G401.6 (cell line): Measurements from ENCODE around the gene RMND1.
"Not testable (repeated sequence)": the region's sequence is repeated elsewhere in the genome, so short reads cannot be mapped to it uniquely, and the experiment has no call there.

Source experiments
- FAIRE-seq: peaks from 2 replicates; lab custom pipeline; 2012; peaks lifted over from hg19 to GRCh38; lab: Jason Lieb, UNC

Gene RMND1

DNA sequence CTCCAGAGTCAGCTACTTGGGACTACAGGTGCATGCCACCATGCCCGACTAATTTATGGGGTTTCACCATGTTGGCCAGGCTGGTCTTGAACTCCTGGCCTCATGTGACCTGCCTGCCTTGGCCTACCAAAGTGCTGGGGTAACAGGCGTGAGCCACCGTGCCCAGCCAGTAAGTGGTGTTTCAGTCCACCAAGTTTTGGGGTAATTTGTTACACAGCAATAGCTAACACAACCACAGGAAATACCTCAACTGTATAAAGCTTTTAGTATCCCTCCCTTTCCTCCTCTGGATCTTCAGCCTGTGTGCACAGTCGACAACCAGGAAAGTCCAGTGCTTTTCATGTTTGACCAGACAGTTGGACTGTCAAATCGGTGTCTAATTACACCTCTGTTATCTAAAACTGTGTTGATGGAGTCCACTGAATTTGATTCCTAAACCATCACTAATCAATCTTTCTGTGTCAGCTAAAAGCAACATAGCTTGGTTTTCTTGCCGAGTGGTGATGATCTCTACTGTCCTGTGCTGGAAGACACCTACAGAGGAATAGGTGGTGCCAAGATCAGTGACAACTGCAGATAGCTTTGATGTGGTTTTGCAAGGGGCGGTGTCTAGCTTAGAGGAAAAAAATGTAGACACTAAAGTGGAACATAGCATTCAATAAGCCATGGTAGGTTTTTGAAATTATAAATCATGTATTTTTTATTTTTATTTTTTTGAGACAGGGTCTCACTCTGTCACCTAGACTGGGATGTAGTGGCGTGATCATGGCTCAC is 38.4 kb downstream of the RMND1 start:
- FAIRE-seq = no peak

DNA sequence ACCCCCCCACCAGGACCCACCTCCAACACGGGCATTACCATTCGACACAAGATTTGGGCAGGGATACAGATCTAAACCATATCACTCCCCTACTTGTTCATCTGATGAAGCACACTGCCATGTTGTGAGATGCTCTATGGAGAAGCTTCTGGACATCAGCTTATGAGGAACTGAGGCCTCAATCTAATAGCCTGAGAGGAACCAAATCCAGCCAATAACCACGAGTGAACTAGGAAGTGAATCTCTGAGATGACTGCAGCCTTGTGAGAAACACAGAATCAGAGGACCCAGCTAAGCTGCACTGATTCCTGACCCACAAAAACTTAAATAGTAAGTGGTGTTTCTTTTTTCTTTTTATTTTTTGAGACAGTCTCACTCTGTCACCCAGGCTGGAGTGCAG is 39.0 kb downstream of the RMND1 start:
- no peak for FAIRE-seq

DNA sequence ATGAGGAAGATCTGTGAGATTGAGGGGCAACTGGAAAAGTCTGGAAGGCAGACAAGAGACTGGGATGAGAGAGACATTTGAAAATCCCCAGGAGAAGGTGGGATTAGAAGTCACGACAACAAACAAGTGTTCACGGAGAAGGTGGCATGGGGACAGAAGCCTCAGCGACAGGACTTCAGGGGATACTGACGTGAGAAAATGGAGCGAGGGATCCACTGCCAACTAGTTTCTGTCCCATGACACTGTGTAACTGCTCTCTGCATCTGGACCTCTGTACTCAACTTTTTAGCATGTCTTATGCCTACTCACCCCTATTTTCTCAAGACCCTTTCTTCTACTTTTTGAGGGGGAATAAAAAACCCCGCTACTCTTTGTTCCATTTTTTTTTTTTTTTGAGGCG is 42.2 kb downstream of the RMND1 start:
- FAIRE-seq = no peak

DNA sequence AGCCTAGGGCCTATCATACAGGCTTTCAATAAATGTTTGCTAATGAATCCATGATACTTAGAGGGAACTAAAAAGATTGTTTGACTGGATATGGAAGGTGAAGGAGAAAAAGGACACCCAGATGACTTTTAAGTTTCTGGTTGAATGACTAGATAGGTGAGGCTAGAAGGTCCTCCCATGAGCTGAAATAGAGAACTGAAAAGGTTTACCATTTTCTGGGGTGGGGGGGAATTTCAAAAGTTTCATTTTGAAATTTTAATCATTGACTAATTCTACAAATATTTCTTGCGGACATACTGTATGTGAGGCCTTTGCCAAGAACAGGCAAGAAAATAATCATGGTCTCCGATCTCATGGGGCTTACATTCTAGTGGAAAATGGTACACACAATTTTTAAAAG is 42.7 kb downstream of the RMND1 start:
- no peak for FAIRE-seq

DNA sequence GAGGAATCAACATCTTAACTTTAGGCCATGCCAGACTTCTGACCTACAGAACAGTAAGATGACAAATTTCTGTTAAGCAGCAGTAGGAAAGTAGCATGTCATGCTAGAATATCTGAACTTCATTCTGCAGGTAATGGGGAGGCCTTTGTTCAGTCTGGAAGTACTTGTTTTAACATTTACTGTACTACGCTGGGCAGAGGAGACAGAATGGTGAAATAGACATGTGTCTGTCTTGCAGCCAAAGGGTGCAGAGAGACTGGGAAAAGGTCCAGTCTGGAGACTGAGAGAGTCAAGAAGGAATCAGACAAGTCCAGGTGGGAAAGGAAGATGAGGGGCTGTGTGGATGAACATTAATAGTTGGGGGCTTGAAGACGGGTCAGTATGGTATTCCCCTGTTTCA is 43.1 kb downstream of the RMND1 start:
- FAIRE-seq = no peak

DNA sequence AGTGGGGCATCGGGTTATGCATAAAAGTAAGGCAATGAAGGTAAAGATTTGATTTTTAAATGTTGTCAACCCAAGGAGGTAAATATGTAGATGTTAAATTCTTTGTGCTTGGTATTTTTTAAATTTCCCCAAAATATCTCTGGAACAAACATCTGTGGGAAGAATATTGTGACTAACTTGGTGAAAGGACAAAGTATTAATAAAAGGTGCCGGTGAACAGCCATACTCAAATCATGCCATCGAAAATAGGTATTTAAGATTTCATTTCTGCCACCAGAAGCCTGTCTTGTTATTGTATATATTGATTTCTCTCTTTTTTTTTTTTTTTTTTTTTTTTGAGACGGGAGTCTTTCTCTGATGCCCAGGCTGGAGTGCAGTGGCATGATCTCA is 48.0 kb downstream of the RMND1 start:
- no peak for FAIRE-seq

DNA sequence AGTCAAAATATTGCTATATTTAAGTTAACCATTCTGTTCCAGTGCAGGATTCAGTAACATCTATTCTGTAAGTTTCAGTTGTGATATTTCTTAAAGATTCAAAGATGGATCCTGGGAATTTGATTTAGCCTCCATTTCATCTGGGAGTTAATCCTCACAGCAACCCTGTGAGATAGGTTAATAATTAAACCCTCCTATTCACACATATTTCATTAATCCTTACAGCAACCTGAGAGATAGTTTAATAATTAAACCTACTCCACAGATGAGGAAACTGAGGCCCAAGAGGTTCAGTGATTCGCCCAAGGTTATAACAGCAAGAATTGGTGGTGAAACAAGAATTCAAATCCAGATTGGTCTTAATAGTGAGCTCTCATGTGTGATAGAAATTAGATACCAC is 49.7 kb downstream of the RMND1 start:
- no peak for FAIRE-seq

DNA sequence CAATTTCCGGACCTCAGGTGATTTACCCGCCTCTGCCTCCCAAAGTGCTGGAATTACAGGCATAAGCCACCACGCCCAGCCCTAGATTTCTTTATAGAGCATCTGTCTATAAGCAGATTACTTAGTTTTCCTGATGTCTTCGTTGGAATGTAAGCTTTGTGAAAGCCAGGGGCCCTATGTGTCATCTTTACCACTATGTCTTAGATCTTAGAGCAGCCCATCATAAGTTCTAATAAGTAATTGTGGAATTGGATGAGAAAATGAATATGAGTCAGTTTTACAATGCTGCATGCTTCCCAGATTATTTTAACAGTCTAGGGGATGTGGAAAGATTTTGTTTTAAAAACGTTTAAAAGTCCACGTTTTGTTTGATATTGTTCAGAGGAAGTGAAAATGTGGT is 51.5 kb downstream of the RMND1 start:
- no peak for FAIRE-seq

DNA sequence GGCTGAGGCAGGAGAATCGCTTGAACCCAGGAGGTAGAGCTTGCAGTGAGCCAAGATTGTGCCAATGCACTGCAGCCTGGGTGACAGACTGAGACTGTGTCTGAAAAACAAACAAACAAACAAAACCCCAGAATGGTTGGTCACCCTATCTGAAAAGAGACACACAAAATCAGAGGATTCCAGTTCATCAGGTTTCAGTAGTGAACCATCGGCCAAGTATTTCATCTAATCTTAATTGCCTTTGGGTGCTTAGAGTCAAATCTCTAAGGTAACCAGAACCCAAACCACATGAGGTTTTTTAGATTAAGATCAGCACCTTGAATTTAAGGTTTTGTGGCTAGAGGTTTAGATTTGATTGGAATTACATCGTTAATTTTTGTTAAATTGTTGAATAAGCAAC is 52.2 kb downstream of the RMND1 start:
- no peak for FAIRE-seq

DNA sequence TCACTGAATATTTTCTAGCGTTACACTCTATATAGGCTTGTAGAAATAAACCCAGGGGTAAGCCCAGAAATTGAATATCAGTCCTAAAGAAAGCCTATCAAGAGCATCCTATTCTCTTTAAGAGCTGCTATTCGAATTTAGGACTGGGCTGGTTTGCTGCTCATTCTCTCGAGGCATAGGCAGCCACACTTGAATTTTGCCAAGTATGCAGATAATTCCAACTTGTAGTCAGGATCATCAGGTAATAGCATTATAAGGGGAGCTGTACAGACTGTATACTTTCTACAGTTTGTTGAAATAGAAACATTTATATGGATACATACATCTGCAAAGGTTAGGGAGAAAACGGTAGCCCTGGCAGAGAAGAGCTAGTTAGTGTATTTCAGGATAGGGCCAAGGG is 58.5 kb downstream of the RMND1 start:
- FAIRE-seq = no peak

DNA sequence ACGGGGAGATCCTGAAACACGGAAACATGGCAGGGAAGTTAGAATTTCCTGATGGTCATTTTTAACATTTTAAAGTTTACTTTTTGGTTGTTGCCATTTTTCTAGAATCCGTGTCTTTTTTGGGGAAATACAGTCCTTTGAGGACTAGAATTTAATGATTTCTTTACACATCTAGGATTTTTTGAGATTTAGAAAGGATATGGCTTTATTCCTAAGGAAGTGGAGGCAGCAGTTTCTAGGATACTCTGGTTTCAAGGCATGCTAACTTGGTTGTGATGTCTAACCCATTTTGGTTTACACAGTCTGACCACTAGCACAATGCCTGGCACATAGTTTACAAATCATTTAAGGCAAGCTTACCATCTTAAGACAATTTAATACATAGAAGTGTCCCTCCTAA is 59.5 kb downstream of the RMND1 start:
- no peak for FAIRE-seq

DNA sequence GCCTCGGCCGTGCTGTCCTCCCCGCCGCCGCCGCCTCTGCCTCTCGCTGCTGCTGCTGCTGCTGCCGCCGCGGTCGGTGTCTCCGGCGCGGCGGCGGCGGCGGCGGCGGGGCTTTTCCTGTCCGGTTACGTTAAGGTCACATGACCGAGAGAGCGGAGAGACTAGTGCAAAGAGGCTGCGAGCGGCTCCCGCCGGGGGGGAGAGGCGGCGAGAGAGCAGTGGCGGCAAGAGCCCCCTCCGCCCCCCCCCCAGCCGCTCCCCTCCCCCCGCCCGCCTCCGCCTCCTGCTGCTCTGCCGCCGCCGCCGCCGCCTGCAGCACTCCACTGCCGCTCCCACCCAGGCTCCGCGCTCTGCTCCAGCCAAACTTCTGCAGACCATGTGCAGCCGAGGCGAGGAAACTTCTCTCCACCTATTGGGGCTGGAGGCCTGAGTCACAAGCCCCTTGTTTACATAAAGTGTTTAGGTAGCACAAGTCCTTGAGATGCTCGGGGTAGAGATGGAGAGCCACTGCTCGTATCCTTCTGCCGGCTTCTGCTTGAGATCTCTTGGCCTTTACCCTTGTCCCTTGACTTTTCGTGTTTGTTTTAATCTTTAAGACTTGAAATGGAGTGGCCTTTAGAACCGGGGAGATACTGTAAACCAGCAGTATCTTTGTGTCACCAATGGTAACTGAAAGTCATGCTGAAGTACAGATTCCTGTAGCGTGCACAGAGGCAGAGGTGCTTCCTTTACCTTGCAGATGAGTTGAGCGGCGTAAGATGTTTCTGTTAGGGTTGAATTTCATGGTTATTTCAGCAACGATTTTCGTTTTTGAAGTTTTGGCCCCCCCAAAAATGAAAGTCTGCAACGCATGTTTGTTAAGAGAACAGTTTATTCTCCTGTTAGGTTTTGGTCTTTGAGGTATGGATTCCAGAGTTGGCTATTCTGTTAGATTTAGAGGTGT is 60.2 kb downstream of the RMND1 start, which contains the start of gene ZBTB2:
Gene ZBTB2 (minus strand): TSS at position 89 of the 943 bp plus-strand sequence. CDS start 17,922 bp downstream, outside the sequence.
- no peak for FAIRE-seq

DNA sequence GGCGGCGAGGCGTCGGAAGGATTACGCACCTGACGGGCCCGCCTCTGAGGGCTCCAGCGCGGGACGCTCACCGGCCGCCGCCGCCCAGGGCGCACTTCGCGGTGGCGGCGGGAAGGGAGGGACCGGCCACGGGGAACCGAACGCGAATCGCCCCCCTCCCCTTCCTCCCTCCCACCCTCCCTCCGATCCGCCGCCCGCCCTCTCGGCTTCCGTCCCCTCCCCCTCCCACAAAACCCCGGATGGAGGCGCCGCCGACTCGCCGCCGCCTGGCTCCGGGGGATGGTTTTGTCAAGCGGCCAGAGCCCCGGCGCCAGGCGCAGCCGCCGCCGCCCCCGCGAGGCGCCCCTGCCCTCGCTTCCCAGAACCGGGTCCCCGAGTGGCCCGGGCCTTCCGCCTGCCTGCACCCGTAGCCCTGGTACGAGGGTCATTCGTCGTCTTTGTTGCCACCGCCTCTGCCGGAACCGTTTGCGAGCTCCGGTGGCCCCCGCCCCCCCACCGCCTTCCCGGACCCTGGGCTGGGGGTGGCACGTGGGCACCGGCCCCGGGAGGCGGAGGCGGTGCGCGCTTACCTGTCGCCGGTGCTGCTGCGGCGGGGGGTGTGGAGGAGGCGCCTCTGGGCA is 61.0 kb downstream of the RMND1 start:
- FAIRE-seq = no peak

DNA sequence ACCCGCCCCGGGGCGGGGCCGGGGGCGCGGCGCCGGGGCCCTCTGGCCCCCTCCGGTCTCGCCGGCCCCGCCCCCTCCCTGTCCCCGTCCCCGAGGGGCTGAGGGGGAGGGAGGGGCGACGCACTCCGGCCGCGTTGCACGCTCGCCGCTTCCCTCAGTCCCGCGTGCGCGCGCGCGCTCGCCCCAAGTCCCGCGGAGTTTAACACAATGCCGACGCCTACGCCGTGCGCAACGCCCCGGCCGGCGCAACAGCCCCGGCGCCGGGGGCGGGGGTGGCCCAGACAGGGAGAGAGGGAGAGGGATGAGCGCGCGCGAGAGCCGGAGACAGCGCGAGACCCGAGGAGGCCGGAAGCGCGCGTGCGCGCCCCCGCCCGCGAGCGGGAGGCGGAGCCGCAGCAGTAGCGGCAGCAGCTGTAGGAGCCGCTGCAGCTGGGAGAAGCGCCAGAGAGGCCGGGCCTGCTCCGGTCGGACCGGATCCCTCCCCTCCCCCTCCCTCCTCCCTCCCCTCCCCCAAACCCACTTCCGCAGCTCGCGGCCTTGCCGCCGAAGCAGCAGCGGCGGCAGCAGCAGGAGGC is 61.6 kb downstream of the RMND1 start:
- FAIRE-seq = no peak

DNA sequence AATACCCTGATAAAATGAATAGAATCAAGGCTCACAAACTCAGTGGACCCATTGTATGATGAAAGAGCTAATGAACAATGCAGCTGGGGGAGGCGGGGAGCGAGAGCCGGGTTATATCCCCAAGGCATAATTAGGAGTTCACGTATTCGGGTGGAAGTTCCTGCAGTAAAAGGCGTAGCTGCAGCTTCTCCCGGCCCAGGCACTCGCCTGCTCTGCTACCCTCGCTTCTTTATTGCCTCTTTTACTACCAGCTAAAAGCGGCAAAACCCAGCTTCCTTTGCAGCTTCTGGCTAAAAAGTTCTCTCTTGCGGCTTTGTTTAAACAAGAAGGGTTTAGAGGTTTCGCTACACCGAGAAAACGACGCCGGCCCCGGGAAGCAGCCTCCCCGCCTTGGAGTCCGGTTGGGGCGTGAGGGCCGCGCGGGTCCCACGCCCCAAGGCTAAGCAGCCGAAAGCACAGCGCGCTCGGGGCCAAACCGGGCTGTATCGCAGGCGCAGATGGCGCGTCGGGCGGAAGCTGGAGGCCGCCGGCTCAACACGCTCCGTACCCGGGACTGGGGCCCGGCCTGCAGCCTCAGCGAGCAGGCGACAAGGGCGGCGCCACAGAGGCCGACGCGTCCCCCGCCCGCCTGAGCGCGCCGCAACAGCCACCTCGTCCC is 62.2 kb downstream of the RMND1 start:
- FAIRE-seq = no peak

DNA sequence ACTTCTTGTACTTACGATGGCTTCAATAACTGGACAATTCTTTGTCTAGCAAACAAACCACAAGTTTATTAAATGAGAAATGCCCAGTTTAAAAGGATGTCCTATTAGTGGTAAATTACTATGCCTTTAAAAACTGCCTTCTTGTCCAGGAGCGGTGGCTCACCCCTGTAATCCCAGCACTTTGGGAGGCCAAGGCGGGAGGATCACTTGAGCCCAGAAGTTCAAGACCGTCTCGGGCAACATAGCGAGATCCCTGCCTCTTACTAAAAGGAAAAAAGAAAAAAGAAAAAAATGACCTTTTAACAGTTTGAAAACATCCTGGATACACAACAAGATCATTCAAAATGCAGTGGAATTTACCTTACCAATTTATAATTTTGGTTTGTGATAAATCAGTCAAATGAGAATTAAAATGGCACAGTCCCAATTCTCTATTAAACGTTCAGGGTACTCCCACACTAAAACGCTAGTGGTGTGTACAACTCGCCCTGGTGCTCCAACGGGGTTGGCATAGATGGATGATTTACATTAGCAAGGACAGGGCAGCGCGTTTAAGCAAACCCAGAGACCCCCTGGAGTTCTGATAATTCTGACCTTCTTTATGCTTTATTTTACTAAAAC is 62.8 kb downstream of the RMND1 start:
- no peak for FAIRE-seq

DNA sequence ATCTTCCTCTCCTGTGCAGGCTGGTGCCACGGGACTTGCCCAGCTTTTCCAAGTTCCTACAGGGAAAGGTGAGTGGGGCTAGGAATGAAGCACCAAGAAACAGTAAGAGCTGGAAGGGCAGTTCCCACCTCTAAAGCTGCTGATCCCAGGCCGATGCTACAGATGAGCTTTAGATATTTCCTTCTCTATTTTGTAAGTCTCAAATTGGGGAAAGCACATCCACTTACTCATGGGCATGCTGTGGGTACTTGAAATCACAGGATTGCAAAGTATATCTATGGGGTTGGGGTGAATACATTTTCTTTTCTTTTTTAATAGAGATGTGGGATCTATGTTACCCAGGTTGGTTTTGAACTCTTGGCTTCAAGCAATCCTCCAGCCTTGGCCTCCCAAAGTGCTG is 63.7 kb downstream of the RMND1 start:
- no peak for FAIRE-seq

DNA sequence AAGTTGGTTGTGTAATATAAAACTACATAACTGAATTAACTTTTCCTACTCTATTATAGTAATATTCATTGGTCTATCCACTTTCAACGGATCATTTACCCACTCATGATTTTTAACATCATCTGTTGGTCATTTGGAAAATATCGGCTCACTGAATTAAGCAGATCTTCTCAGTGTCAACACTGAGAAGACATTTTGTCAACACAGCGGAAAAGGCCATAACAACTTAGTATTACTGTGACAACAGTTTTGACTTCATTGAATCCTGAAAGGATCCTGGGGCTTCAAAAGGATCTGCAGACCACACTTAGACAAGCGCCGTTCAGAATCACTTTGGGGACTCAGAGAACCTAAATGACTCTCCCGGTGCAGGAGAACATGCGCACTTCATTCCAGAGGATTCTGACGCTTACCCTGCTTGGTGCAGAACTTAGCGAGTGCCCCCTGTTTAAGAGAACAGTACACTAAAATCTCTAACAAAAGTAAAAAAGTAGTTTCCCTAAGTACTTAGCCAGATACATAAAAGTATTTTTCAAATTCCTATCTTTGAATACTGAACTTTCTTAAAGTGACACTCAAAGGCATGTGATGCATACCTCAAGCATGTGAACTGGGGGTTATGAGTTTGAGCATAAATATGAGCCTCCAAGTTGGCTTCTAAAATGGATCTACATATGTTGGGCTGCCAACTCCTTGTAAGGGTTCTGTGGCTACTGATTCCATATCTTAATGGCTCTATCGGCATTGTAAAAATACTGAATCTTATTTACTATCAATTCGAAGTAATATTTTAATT is 64.6 kb downstream of the RMND1 start:
- FAIRE-seq = peak; percentile 44

DNA sequence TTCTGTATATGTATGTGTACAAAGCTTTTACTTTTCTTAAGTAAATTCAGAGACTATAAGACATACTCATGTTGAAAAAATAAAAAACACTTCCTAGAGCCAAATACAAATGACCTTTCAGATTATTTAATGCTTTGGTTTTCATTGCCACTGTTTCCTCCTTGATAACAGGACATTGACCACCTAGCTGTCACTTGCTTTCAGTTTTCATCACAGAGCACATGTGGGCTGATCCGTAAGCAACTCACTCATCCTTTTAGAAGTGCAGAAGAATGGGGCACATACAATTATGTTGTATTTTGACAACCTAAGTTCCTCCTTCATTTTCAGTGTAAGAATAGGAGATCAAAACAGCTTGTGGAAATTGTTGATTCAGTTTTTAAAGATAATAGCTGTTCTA is 66.7 kb downstream of the RMND1 start:
- no peak for FAIRE-seq

DNA sequence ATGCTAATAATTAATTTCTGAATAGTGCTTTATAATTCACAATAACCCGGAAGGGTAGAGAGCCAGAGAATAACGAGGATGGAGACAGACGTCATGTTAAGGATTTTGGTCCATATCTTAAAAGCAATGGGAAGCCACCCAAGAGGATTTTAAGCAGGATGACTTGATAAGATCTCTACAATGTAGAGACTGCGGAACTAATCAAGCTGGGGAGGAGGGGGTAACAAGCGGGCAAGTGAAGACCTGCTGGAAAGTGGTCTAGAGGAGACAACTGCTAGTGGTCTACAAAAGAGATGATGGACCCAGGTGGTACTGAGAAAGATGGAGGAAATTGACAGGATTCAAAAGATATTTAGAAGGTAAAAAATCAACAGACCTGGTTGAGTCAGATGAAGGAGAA is 67.8 kb downstream of the RMND1 start:
- FAIRE-seq = no peak

DNA sequence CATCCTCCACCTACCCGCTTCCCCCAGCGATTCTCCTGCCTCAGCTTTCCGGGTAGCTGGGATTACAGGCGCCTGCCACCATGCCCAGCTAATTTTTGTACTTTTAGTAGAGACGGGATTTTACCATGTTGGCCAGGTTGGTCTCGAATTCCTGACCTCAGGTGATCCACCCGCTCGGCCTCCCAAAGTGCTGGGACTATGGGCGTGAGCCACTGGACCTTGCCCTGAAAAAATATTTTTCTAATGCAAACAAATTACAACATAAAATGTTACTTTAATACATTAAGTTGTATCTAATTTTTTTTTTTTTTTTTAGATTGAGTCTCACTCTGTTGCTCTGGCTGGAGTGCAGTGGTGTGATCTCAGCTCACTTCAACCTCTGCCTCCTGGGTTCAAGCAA is 69.3 kb downstream of the RMND1 start:
- FAIRE-seq = not testable (repeated sequence)
